ENCODE data around the gene MYCBP2. TPM values are rescaled to one million over a fixed set of nuclear protein-coding genes. Genes with fewer than 3 reads are reported as not detected.
"Not testable (repeated sequence)": the region's sequence is repeated elsewhere in the genome, so short reads cannot be mapped to it uniquely, and the experiment has no call there.

MYCBP2 gene
- polyA plus RNA-seq, 2 of the 4 experiments (the other 2 are of a cell fraction): 15.8 to 37.8 TPM

DNA sequence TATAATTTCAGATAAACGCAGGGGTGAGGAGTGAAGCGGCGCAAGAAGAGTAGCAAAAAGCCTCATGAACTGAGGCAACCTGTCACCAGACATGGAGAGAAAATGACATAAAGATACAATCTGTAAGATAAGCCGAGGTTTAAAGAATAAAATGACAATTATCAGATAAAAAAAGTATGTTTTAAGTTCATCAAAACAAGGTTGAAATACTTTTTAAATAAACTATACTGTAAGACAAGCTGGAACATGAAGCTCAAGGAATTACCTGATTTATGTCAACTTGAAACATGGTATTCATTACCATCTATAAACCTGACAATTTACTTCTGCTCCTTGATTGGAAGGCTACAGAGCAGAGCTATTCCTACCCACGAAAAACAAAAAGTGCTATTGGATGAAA, 61.6 kb downstream of the MYCBP2 start:
- no peak for TF ChIP-seq CHD2 (IDR thresholded peaks at IDR 0.05; ENCODE audit: low read length, partially characterized antibody)
- no peak for TF ChIP-seq KDM5A (IDR thresholded peaks at IDR 0.05)
- TF ChIP-seq BHLHE40 (IDR thresholded peaks at IDR 0.05; ENCODE audit: low read depth, low read length): no peak
- no peak for TF ChIP-seq RARB (CRISPR knock-in tag; IDR thresholded peaks at IDR 0.05)
- no peak for TF ChIP-seq ZC3H11A (IDR thresholded peaks at IDR 0.05)
- TF ChIP-seq TP53 (CRISPR knock-in tag; IDR thresholded peaks at IDR 0.05): no peak
- TF ChIP-seq RFX5 (IDR thresholded peaks at IDR 0.05): no peak
- TF ChIP-seq, protein P1, sequence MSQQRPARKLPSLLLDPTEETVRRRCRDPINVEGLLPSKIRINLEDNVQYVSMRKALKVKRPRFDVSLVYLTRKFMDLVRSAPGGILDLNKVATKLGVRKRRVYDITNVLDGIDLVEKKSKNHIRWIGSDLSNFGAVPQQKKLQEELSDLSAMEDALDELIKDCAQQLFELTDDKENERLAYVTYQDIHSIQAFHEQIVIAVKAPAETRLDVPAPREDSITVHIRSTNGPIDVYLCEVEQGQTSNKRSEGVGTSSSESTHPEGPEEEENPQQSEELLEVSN (IDR thresholded peaks at IDR 0.05; ENCODE audit: borderline replicate concordance, low read depth): no peak
- TF ChIP-seq, protein P2, sequence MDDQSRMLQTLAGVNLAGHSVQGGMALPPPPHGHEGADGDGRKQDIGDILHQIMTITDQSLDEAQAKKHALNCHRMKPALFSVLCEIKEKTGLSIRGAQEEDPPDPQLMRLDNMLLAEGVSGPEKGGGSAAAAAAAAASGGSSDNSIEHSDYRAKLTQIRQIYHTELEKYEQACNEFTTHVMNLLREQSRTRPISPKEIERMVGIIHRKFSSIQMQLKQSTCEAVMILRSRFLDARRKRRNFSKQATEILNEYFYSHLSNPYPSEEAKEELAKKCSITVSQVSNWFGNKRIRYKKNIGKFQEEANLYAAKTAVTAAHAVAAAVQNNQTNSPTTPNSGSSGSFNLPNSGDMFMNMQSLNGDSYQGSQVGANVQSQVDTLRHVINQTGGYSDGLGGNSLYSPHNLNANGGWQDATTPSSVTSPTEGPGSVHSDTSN (IDR thresholded peaks at IDR 0.05): no peak
- TF ChIP-seq RNF2 (IDR thresholded peaks at IDR 0.05; ENCODE audit: borderline replicate concordance, low read depth): no peak
- no peak for TF ChIP-seq POLR2A (IDR thresholded peaks at IDR 0.05; ENCODE audit: low read length)
- TF ChIP-seq MYC (IDR thresholded peaks at IDR 0.05; ENCODE audit: borderline replicate concordance, low read length): no peak
- no peak overlapping the region for H3K4me2 ChIP-seq
- ATAC-seq (no peak), FAIRE-seq (no peak), DNase-seq (ENCODE audit: low read depth in 1 of 2, low spot score in 1 of 2) (no peak)
- no peaks in the 10 kb centered on the region for H3K4me1 ChIP-seq
- 85% methylated on average over 5 of the region's 5 CpGs for WGBS (ENCODE audit: missing lambda C conversion rate)
- POLR2A ChIA-PET: no interaction called here
- H3K4me3 ChIP-seq: no peak overlapping the region
- H3K27ac ChIP-seq: no peak overlapping the region
- CTCF ChIA-PET: no interaction called here
- no peaks in the 10 kb centered on the region for H3K9me3 ChIP-seq

DNA sequence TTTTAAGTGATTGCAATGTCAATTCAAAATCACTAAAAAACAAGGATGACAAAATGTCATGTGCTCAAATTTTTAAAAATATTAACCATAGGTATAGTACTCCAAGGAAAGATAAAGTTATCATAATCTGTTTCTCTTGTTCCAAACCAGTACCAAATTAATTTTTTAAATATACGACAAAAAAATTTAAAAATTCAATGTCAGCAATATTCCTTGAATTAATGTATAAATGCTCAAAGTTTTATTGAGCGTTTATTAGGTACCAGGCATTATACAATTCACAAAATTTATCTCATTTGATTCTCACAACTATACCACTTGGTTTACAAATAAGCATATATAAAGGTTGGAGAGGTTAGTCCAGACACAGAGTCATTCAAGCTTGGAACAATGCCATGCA, 64.7 kb downstream of the MYCBP2 start:
- FAIRE-seq (no peak), DNase-seq (ENCODE audit: low read depth in 1 of 2, low spot score in 1 of 2) (no peak), ATAC-seq (no peak)
- Histone ChIP-seq H3K27ac (no peak overlapping the region), H3K9me3 (no peaks in the 10 kb centered on the region), H3K4me1 (no peaks in the 10 kb centered on the region), H3K4me2 (no peak overlapping the region), H3K4me3 (no peak overlapping the region)
- 89% methylated on average over 2 of the region's 2 CpGs for WGBS (ENCODE audit: missing lambda C conversion rate)
- ChIA-PET CTCF (no interaction called here), POLR2A (no interaction called here)
- TF ChIP-seq, protein P1 (IDR thresholded peaks at IDR 0.05; ENCODE audit: borderline replicate concordance, low read depth): no peak
- peak; percentile 71 for TF ChIP-seq MAFK (IDR thresholded peaks at IDR 0.05; ENCODE audit: partially characterized antibody)

GRCh38 chr13:77250975-77251374, 75.9 kb downstream of the MYCBP2 start:
- FAIRE-seq (no peak), ATAC-seq (no peak)
- CTCF ChIA-PET: no interaction called here

GRCh38 chr13:77245224-77245623, 81.7 kb downstream of the MYCBP2 start:
- H3K9me3 ChIP-seq; ATAC-seq; H3K4me1 ChIP-seq; FAIRE-seq; CTCF ChIA-PET; H3K27ac ChIP-seq; POLR2A ChIA-PET; H3K4me3 ChIP-seq; DNase-seq (ENCODE audit: low read depth in 1 of 2, low spot score in 1 of 2); H3K4me2 ChIP-seq: not testable (repeated sequence)
- 80% methylated on average over 2 of the region's 2 CpGs for WGBS (ENCODE audit: missing lambda C conversion rate)

More at GRCh38 chr13:77250975-77251374, 75.9 kb downstream of the MYCBP2 start:
- Histone ChIP-seq H3K4me1 (no peaks in the 10 kb centered on the region), H3K27ac (no peak overlapping the region), H3K4me3 (no peak overlapping the region), H3K4me2 (no peak overlapping the region), H3K9me3 (no peaks in the 10 kb centered on the region)
- TF ChIP-seq, protein P3, sequence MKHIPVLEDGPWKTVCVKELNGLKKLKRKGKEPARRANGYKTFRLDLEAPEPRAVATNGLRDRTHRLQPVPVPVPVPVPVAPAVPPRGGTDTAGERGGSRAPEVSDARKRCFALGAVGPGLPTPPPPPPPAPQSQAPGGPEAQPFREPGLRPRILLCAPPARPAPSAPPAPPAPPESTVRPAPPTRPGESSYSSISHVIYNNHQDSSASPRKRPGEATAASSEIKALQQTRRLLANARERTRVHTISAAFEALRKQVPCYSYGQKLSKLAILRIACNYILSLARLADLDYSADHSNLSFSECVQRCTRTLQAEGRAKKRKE (CRISPR knock-in tag; IDR thresholded peaks at IDR 0.05; ENCODE audit: low read depth): no peak
- POLR2A ChIA-PET: no interaction called here
- no peak for DNase-seq (ENCODE audit: low read depth in 1 of 2, low spot score in 1 of 2)
- 83% methylated on average over 3 of the region's 3 CpGs for WGBS (ENCODE audit: missing lambda C conversion rate)

DNA sequence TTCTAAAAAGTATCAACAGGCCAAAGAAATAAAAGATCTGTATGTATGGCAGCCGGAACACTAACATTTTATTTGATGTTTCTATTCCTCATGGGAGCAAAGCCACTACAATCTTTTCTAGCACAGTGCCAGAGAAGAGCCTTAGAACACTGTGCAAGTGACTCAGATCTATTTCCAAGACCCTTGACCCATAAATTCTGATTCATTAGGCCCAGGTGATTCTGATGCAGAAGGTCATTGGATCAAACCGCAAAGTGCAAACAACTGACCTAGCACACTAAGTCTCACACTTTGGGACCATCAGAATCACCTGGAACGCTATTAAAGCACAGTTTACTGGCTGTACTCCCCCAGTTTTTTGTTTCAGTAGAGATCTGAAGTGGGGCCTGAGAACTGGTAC, 87.6 kb downstream of the MYCBP2 start:
- no peaks in the 10 kb centered on the region for H3K4me1 ChIP-seq
- no peaks in the 10 kb centered on the region for H3K9me3 ChIP-seq
- POLR2A ChIA-PET: no interaction called here
- DNase-seq (ENCODE audit: low read depth in 1 of 2, low spot score in 1 of 2): no peak
- no peak for FAIRE-seq
- CTCF ChIA-PET: no interaction called here
- H3K4me2 ChIP-seq: no peak overlapping the region
- ATAC-seq: no peak
- H3K27ac ChIP-seq: no peak overlapping the region
- 98% methylated on average over 3 of the region's 3 CpGs for WGBS (ENCODE audit: missing lambda C conversion rate)
- H3K4me3 ChIP-seq: no peak overlapping the region
- TF ChIP-seq, protein P3 (CRISPR knock-in tag; IDR thresholded peaks at IDR 0.05; ENCODE audit: low read depth): no peak
- no peak for TF ChIP-seq CEBPB (IDR thresholded peaks at IDR 0.05)
- no peak for TF ChIP-seq JUN (IDR thresholded peaks at IDR 0.05)
- TF ChIP-seq CHD2 (IDR thresholded peaks at IDR 0.05; ENCODE audit: low read length, partially characterized antibody): no peak
- no peak for TF ChIP-seq GATA3 (IDR thresholded peaks at IDR 0.05; ENCODE audit: borderline replicate concordance)
- no peak for TF ChIP-seq JUNB (IDR thresholded peaks at IDR 0.05)
- no peak for TF ChIP-seq ZSCAN20 (CRISPR knock-in tag; IDR thresholded peaks at IDR 0.05)
- TF ChIP-seq TFCP2L1 (CRISPR knock-in tag; IDR thresholded peaks at IDR 0.05): no peak
- no peak for TF ChIP-seq ELK1 (IDR thresholded peaks at IDR 0.05; ENCODE audit: low read depth, low read length)
- no peak for TF ChIP-seq RAD21 (conservative IDR thresholded peaks at IDR 0.05 in 1 of 2, IDR thresholded peaks at IDR 0.05 in 1 of 2)
- no peak for TF ChIP-seq KDM1A (IDR thresholded peaks at IDR 0.05; ENCODE audit: low read depth)
- TF ChIP-seq RARB (CRISPR knock-in tag; IDR thresholded peaks at IDR 0.05): no peak
